Measurements from ENCODE around the gene SETBP1.

The SETBP1 gene

DNA sequence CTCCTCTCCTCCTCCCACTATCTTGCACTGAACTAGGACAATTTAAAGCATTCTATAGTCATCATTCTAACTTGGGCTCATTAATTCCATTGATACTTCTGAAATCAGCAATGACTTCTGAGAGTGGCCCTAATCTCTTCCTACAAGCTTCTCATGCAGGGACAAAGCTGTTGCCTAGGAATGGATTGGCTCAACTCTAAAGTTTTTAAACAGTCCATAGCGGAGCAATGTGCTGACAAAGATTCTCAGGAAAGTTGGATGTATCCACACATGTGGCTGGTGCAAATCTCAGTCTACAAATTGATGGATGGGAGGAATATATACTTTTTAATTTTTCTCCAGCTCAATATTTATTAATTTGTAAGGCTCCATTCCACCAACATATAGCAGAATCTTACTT, 388.9 kb downstream of the SETBP1 start:
- DNase-seq (ENCODE audit: low read depth), result no peak

- no peak for DNase-seq (ENCODE audit: low read depth)
Measured at GRCh38 chr18:45071956-45072355, 391.3 kb downstream of the SETBP1 start.

GRCh38 chr18:45073556-45073955, 392.9 kb downstream of the SETBP1 start:
- no peak for DNase-seq (ENCODE audit: low read depth)

- no peak for DNase-seq (ENCODE audit: low read depth)
Measured at GRCh38 chr18:45081566-45082181, 401.0 kb downstream of the SETBP1 start.

DNA sequence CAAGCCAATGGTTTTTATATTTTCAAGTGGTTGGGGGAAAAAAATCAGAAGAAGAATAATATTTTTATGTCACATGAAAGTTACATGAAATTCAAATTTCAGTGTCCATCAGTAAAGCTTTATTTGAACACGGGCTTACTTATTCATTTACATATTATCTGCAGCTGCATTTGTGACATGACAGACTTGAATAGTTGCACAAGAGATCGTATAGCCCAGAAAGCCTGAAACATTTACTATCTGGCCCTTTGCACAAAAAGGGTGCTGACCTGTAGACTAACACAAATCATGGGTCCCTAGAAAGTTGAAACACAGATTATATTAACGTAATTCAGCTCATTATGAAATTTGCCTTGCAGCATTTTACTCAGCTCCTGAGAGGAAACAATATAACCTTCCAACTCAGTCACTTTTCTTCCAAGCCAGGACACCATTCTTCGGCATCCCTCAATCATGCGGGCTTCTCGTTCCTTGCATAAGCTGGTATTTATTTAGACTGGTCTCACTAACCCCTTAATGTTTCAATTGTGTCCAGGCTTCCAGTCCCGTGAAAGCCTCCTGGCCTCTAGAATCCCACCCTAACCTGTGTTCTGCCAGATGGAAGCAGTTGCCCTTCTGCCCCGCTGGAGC, 402.7 kb downstream of the SETBP1 start:
- DNase-seq (ENCODE audit: low read depth), result no peak

GRCh38 chr18:45084206-45084605, 403.5 kb downstream of the SETBP1 start:
- no peak for DNase-seq (ENCODE audit: low read depth)

GRCh38 chr18:45085916-45086624, 405.4 kb downstream of the SETBP1 start:
- no peak for DNase-seq (ENCODE audit: low read depth)

DNA sequence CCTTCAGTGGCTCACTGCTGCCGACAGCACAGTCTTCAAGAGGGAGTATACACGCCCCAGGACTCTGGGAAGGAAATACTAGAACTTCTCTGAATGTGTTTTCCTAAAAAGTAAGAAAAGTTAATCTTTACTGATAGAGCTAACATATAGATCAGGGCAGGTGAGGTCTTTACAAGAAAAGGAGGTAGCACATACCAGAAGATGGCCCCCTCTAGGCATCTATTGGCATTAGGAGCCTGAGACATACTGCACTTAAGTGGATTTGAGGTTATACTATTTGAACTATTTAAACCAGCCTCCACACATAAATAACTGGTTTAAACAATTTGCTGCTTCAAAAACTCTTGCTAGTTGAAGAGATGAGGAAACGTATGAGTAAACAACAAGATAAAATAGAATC, 406.1 kb downstream of the SETBP1 start:
- no peak for DNase-seq (ENCODE audit: low read depth)

DNA sequence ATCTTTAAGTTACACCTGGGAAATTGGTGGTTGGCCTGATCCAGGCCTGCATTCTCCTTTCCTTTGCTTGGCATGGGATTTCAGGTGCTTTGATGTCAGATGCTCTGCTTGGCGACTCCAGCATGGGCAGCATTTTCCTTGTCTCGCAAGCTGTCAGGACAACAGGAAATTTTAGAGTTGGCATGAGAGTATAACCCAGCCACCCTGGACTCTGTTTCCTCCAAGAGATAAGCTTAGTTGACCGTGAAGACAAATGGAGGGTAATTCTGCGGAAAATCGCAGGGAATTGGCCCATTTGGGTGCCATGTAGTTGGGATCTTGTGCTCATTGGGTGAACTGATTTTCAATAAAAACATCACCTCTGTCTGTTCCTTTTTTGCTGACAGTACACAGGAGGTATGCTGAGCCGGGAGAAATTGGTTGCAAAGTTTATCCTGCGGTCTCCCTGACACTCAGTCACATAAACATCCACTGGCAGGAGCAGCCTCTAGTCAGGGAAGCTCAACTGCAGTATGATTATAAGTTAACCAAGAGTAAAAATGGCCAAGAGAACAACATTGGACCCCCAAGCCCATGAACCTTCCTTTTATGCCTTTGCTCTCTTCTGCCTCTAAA, 409.9 kb downstream of the SETBP1 start:
- DNase-seq (ENCODE audit: low read depth), result no peak

- no peak for DNase-seq (ENCODE audit: low read depth)
Measured at GRCh38 chr18:45100321-45101105, 419.8 kb downstream of the SETBP1 start.

GRCh38 chr18:45102126-45102525, 421.4 kb downstream of the SETBP1 start:
- no peak for DNase-seq (ENCODE audit: low read depth)

- DNase-seq (ENCODE audit: low read depth), result no peak
Measured at GRCh38 chr18:45102863-45103262, 422.2 kb downstream of the SETBP1 start.

GRCh38 chr18:45103319-45104048, 422.8 kb downstream of the SETBP1 start:
- no peak for DNase-seq (ENCODE audit: low read depth)

GRCh38 chr18:45104049-45104395, 423.3 kb downstream of the SETBP1 start:
- no peak for DNase-seq (ENCODE audit: low read depth)

DNA sequence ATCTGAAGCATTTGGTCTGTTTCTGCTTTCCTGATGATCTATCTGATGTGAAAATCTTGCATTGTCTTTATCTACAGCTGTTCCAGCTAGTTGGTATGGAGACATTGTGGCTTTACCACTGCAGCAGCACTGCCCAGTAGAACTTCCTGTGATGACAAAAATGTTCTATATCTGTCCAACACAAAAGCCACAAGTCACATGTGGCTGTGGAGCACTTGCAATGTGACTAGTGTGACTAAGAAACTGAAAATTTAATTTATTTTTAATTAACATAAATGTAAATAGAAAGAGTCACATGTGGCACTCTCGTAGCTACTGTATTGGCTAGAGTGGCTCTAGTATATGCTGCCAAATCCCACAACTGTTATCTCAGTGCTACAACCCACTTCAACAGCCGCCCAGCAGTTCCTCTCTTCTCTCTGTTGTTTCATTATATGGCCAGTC, 425.7 kb downstream of the SETBP1 start:
- no peak for DNase-seq (ENCODE audit: low read depth)

DNA sequence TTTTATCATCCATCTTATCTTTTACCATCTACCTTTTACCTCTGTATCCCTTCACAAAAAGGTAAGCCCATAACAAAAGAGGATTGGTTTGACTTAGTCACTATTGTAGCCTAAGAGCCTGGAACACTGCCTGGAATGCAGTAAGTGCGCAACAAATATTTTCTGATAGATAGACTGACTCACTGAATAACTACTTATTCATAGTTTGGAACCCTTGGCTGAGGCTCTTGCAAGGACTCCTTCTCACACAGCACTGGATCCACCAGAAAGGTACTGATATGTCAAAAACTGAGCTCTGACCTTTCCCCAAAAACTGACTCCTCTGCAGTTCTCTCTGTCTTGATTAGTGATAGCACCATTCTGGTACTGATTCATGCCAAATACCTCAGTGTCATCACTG, 426.7 kb downstream of the SETBP1 start:
- no peak for DNase-seq (ENCODE audit: low read depth)

DNA sequence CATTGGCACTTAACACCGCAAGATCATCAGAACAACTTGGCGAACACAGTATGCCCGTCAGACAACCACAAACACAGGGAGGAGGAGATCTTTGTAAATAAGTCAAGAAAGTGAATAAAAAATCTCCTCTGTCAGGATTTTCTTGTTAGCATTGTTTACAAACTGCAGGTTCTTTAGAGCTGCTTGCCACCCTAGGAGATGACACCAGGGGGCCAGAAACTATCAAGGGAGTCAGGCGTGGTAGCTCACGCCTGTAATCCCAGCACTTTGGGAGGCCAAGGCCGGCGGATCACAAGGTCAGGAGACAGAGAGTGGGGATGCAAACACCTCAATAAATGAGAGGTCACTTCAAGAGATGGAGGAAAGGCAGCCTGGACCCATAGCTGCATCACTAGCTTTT, 428.1 kb downstream of the SETBP1 start:
- DNase-seq (ENCODE audit: low read depth), result no peak

GRCh38 chr18:45109271-45109670, 428.6 kb downstream of the SETBP1 start:
- DNase-seq (ENCODE audit: low read depth), result no peak

DNA sequence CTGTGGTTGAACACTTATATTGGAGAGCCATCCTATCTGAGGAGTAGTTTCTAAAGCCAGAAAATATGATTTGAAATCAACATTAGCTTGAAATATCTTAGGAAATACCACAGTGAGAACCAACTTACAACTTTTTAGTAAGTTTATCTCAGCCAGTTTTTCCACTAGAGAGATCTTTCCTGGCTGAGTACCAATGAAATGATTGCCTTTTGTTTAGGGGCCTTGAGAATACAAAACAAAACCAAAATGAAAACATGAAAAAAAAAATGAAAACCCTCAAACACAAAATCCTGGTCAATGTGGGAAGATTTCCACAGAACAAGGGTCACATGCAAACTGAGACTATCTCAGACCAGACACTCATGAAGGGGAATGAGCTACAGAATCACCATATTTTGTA, 429.0 kb downstream of the SETBP1 start:
- no peak for DNase-seq (ENCODE audit: low read depth)

GRCh38 chr18:45110577-45111501, 430.2 kb downstream of the SETBP1 start:
- DNase-seq (ENCODE audit: low read depth), result no peak

DNA sequence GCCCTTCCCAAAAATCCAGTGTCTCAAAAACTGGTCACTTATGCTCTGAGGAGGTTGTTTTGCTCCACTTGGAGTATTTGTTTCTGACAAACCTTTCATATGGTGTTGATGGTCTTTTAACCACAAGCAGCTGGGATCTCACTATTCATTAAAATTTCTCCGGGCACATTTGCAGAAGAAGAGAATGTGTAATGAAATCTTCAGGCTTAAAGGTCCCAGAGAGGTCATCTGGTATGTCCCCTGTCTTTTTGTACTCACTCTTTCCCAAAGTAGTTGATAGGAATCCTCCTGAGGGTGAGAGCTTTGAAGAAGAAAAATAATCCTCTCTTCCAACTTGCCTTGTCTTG, 430.8 kb downstream of the SETBP1 start:
- DNase-seq (ENCODE audit: low read depth), result no peak

Data from T follicular helper cell (primary cell).